Measurements from ENCODE around the gene SUGCT. TPM values are rescaled to one million over a fixed set of nuclear protein-coding genes. Genes with fewer than 3 reads are reported as not detected.

SUGCT gene
- total RNA-seq, 1 experiment from 2014 or later, result 4.6 TPM

DNA sequence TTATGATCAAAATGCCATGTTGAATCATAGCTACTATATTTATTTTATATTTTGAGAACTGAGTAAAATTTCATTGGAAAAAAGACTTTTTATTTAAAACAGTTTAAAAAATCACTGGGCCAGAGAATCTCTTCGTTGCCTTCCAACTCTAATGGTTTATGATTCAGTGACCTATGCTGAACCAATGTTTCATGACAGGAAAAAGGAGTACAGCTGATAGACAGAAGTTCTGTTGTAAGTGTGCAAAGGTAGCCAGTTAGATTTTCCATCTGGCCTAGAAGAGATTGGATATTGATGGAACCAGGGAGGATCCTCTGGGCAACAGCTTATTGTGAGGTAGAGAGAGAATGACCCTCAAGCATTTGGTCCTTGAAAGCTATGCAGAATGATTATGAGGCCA lies 745.8 kb downstream of the SUGCT start:
- DNase-seq (ENCODE audit: low spot score) (no peak), ATAC-seq (no peak)
- H3K27ac Mint-ChIP-seq, result no peak overlapping the region
- ChIA-PET CTCF (no interaction called here), POLR2A (no interaction called here)
- no peak for TF ChIP-seq NR2C2 (CRISPR knock-in tag; IDR thresholded peaks at IDR 0.05)
- TF ChIP-seq ZNF263 (CRISPR knock-in tag; IDR thresholded peaks at IDR 0.05; ENCODE audit: low read depth), result no peak
- TF ChIP-seq SP1 (CRISPR knock-in tag; conservative IDR thresholded peaks at IDR 0.05), result no peak
- TF ChIP-seq RELA (CRISPR knock-in tag; IDR thresholded peaks at IDR 0.05; ENCODE audit: borderline replicate concordance), result no peak
- TF ChIP-seq, protein P1, sequence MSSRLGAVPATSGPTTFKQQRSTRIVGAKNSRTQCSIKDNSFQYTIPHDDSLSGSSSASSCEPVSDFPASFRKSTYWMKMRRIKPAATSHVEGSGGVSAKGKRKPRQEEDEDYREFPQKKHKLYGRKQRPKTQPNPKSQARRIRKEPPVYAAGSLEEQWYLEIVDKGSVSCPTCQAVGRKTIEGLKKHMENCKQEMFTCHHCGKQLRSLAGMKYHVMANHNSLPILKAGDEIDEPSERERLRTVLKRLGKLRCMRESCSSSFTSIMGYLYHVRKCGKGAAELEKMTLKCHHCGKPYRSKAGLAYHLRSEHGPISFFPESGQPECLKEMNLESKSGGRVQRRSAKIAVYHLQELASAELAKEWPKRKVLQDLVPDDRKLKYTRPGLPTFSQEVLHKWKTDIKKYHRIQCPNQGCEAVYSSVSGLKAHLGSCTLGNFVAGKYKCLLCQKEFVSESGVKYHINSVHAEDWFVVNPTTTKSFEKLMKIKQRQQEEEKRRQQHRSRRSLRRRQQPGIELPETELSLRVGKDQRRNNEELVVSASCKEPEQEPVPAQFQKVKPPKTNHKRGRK (CRISPR knock-in tag; IDR thresholded peaks at IDR 0.05; ENCODE audit: borderline replicate concordance), result no peak
- TF ChIP-seq ESRRA (CRISPR knock-in tag; IDR thresholded peaks at IDR 0.05; ENCODE audit: borderline replicate concordance), result no peak
- TF ChIP-seq, protein P2, sequence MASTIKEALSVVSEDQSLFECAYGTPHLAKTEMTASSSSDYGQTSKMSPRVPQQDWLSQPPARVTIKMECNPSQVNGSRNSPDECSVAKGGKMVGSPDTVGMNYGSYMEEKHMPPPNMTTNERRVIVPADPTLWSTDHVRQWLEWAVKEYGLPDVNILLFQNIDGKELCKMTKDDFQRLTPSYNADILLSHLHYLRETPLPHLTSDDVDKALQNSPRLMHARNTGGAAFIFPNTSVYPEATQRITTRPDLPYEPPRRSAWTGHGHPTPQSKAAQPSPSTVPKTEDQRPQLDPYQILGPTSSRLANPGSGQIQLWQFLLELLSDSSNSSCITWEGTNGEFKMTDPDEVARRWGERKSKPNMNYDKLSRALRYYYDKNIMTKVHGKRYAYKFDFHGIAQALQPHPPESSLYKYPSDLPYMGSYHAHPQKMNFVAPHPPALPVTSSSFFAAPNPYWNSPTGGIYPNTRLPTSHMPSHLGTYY (CRISPR knock-in tag; IDR thresholded peaks at IDR 0.05), result no peak
- no peak for TF ChIP-seq GABPB1 (CRISPR knock-in tag; IDR thresholded peaks at IDR 0.05)
- TF ChIP-seq, protein P3, sequence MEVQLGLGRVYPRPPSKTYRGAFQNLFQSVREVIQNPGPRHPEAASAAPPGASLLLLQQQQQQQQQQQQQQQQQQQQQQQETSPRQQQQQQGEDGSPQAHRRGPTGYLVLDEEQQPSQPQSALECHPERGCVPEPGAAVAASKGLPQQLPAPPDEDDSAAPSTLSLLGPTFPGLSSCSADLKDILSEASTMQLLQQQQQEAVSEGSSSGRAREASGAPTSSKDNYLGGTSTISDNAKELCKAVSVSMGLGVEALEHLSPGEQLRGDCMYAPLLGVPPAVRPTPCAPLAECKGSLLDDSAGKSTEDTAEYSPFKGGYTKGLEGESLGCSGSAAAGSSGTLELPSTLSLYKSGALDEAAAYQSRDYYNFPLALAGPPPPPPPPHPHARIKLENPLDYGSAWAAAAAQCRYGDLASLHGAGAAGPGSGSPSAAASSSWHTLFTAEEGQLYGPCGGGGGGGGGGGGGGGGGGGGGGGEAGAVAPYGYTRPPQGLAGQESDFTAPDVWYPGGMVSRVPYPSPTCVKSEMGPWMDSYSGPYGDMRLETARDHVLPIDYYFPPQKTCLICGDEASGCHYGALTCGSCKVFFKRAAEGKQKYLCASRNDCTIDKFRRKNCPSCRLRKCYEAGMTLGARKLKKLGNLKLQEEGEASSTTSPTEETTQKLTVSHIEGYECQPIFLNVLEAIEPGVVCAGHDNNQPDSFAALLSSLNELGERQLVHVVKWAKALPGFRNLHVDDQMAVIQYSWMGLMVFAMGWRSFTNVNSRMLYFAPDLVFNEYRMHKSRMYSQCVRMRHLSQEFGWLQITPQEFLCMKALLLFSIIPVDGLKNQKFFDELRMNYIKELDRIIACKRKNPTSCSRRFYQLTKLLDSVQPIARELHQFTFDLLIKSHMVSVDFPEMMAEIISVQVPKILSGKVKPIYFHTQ (CRISPR knock-in tag; IDR thresholded peaks at IDR 0.05), result no peak
- no peak for TF ChIP-seq GTF2I (CRISPR knock-in tag; conservative IDR thresholded peaks at IDR 0.05)
- TF ChIP-seq, protein P4, sequence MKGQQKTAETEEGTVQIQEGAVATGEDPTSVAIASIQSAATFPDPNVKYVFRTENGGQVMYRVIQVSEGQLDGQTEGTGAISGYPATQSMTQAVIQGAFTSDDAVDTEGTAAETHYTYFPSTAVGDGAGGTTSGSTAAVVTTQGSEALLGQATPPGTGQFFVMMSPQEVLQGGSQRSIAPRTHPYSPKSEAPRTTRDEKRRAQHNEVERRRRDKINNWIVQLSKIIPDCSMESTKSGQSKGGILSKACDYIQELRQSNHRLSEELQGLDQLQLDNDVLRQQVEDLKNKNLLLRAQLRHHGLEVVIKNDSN (CRISPR knock-in tag; IDR thresholded peaks at IDR 0.05), result no peak
- TF ChIP-seq CDX4 (CRISPR knock-in tag; IDR thresholded peaks at IDR 0.05; ENCODE audit: borderline replicate concordance), result no peak
- 0 out of 2 replicates have a peak, but pooled peaks cover under 1% of the 10 kb centered on the region for H3K9me3 Mint-ChIP-seq
- peaks cover 8% of the 10 kb centered on the region; the same call in 1 of the 2 replicates for H3K4me1 Mint-ChIP-seq
- H3K36me3 Mint-ChIP-seq, result no peaks in the 10 kb centered on the region
- H3K27me3 Mint-ChIP-seq (ENCODE audit: low read depth), result no peaks in the 10 kb centered on the region
- no peak overlapping the region for H3K4me3 Mint-ChIP-seq

DNA sequence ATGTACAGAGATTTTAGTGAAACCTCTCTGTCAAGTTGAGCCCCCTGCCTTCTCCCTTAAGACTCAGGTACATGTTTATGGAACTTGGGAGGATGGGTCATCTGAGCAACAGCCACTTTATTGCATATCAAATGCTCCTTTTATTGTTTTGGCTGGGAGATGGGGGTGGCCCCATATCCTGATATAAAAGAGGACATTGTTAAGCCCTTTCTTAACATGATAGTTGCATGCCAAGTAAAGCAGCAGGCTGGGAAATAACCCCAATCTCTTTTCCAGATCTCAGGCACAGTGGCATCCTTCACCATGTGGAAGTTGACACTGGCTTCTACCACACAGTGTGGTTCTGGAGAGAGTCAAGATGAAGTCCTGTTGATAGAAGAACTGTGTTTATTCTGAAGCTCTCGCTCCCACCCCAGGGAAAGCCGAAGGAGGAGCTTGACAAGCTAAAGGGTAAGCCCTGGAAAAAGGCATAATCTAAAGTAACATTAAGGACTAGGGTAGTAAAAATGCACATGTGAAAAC lies 746.7 kb downstream of the SUGCT start:
- no peak overlapping the region for H3K4me3 Mint-ChIP-seq
- ChIA-PET POLR2A (no interaction called here), CTCF (no interaction called here)
- no peaks in the 10 kb centered on the region for H3K27me3 Mint-ChIP-seq (ENCODE audit: low read depth)
- H3K36me3 Mint-ChIP-seq, result no peaks in the 10 kb centered on the region
- H3K9me3 Mint-ChIP-seq, result peaks cover 3% of the 10 kb centered on the region; the same call in 1 of the 2 replicates
- H3K4me1 Mint-ChIP-seq, result peaks cover 8% of the 10 kb centered on the region; the same call in 1 of the 2 replicates
- no peak for ATAC-seq
- TF ChIP-seq CDX4 (CRISPR knock-in tag; IDR thresholded peaks at IDR 0.05; ENCODE audit: borderline replicate concordance), result no peak
- TF ChIP-seq NFE2L1 (CRISPR knock-in tag; IDR thresholded peaks at IDR 0.05), result no peak
- no peak for TF ChIP-seq ZNF396 (CRISPR knock-in tag; IDR thresholded peaks at IDR 0.05; ENCODE audit: borderline replicate concordance)
- no peak overlapping the region for H3K27ac Mint-ChIP-seq
- DNase-seq (ENCODE audit: low spot score), result no peak
